Effector memory CD4-positive, alpha-beta T cell (primary cell): Measurements from ENCODE around the gene SLC4A5.

Experiments used
- DNase-seq, 3 donors: peaks; one replicate each; pipeline ENCODE4 v3.0.0-alpha.2; 2020
- H3K27ac ChIP-seq: 2 replicates; pipeline ENCODE4 v1.7.0; 2013; ENCODE audit warnings: mild to moderate bottlenecking, low read length, moderate library complexity; ENCODE audit not compliant: insufficient read depth, poor library complexity, severe bottlenecking
- H3K27me3 ChIP-seq: replicated peaks from 2 replicates; pipeline ENCODE4 v1.7.0; 2013; ENCODE audit warnings: mild to moderate bottlenecking, low read length; ENCODE audit not compliant: insufficient read depth, control insufficient read depth, poor library complexity, severe bottlenecking
- H3K36me3 ChIP-seq: 2 replicates; pipeline ENCODE4 v1.7.0; 2013; ENCODE audit warnings: mild to moderate bottlenecking, low read length, moderate library complexity; ENCODE audit not compliant: control insufficient read depth, insufficient read depth
- H3K4me1 ChIP-seq: 2 replicates; pipeline ENCODE4 v1.7.0; 2013; ENCODE audit warnings: low read length, mild to moderate bottlenecking; ENCODE audit not compliant: control insufficient read depth, insufficient read depth, poor library complexity, severe bottlenecking
- H3K4me3 ChIP-seq: 2 replicates; pipeline ENCODE4 v1.7.0; 2013; ENCODE audit warnings: low read length, low read depth, mild to moderate bottlenecking; ENCODE audit not compliant: insufficient read depth, poor library complexity, severe bottlenecking
- H3K9me3 ChIP-seq: 2 replicates; pipeline ENCODE4 v1.7.0; 2013; ENCODE audit warnings: mild to moderate bottlenecking, low read length, moderate library complexity; ENCODE audit not compliant: control insufficient read depth

The SLC4A5 gene

DNA sequence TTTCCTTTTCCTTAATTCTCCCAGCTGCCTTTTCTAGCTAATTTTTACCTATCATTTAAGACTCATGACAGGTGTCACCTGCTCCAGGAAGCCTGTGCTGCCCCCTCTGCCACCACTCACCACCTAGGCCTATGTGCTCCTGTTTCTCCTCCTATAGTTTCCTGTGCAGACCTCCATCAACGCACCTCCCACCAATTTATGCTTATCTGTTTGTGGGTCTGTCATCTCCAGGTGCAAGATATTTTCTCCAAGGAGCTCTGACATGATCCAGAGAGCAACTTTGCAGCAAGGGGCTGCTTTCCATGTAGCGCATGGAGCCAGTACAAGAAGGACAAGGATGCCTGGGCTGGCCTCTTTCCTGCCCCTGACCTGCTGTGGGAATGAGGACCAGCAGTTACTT is 42.7 kb downstream of the SLC4A5 start:
- Histone ChIP-seq H3K36me3 (no peaks in the 10 kb centered on the region), H3K4me3 (no peak overlapping the region), H3K9me3 (no peaks in the 10 kb centered on the region), H3K27ac (no peak overlapping the region), H3K27me3 (no peaks in the 10 kb centered on the region), H3K4me1 (no peaks in the 10 kb centered on the region)
- no peak for DNase-seq

GRCh38 chr2:74297950-74298349 is 45.3 kb downstream of the SLC4A5 start:
- H3K27me3 ChIP-seq = no peaks in the 10 kb centered on the region
- H3K36me3 ChIP-seq = no peaks in the 10 kb centered on the region
- H3K4me3 ChIP-seq = no peak overlapping the region
- no peak for DNase-seq
- no peaks in the 10 kb centered on the region for H3K9me3 ChIP-seq
- no peak overlapping the region for H3K27ac ChIP-seq
- no peaks in the 10 kb centered on the region for H3K4me1 ChIP-seq

- H3K9me3 ChIP-seq = no peaks in the 10 kb centered on the region
- no peak overlapping the region for H3K4me3 ChIP-seq
- H3K36me3 ChIP-seq = no peaks in the 10 kb centered on the region
- no peak for DNase-seq
- no peak overlapping the region for H3K27ac ChIP-seq
- no peaks in the 10 kb centered on the region for H3K4me1 ChIP-seq
- H3K27me3 ChIP-seq = no peaks in the 10 kb centered on the region
Observed at GRCh38 chr2:74297391-74297790, 45.8 kb downstream of the SLC4A5 start.

DNA sequence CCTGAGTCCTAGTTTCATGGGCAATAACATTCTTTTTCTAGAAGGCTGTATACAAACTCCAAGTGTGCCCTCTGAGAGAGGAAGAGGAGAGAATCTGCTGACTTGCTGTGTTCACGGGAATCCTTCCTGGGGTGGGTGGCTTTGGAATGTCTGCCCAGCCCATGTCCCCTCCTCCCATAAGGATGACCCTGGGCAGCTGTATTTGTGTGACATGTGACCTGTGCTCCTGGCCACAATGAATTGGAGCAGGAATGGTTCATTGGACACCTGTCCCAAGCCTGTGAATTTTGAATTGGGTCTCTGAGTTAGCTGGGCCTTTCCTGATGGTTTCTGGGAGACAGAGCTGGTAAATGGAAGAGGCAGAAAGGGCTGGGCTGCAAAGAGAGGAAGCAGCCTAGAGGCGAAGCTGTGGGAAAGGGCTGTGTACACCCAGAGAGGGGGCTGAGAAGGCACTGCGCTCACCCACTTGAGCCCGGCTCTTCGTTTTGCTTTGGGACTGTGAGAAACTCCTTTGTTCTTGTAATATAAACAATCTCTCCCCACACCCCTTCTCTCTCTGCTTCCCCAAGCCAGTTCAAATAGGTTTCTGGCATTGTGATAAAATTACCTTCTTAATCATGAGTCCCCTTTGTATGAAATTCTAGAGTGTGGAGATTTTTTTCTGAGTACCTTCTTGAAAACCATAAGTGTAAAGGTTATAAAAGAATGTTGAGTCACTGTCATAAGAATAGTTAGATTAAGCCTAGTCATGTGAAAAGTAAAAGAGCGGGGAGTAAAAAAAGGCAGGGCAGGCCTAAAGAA is 49.8 kb downstream of the SLC4A5 start:
- H3K36me3 ChIP-seq = no peaks in the 10 kb centered on the region
- no peak overlapping the region for H3K27ac ChIP-seq
- no peak for DNase-seq

GRCh38 chr2:74292751-74293150 is 50.5 kb downstream of the SLC4A5 start:
- no peaks in the 10 kb centered on the region for H3K9me3 ChIP-seq
- no peaks in the 10 kb centered on the region for H3K27me3 ChIP-seq
- H3K27ac ChIP-seq = no peak overlapping the region

More for the DNA sequence above, 49.8 kb downstream of the SLC4A5 start:
- H3K9me3 ChIP-seq = no peaks in the 10 kb centered on the region
- H3K4me1 ChIP-seq = peaks cover 18% of the 10 kb centered on the region
- H3K4me3 ChIP-seq = no peak overlapping the region
- H3K27me3 ChIP-seq = no peaks in the 10 kb centered on the region

DNA sequence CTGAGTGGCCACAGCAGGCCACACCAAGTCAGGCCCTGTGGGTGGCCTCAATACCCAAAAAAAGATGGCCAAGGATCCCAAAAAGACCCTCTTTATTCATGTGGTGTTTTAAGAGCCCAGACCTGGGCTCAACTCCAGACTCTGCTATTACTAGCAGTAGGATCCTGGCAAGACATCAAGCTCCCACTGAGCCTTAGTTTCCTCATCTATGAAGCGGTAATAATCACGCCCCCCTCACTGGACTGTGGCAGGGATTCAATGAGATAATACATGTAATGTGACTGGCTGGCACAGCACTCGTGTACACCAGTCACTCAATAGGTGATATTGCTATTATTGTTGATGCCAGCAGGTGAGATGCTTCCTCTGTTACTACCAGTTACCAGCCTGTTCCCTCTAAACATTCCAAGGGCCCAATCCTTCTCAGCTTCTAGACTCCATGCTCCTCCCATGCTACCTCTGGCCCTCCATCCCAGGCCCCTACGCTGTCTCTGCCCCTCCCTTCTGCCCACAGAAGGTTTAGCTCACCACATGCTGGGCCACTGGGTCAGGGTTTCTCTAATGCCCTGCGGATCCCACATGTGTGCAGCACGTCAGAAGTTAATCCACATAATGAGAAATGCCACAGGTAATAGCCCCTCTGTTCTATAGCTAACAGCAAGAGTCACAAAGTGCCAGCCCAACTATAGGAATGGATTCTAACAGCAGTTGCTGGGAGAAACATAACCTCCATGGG is 51.2 kb downstream of the SLC4A5 start:
- peaks cover 18% of the 10 kb centered on the region for H3K4me1 ChIP-seq
- H3K36me3 ChIP-seq = no peaks in the 10 kb centered on the region
- no peak overlapping the region for H3K4me3 ChIP-seq
- no peaks in the 10 kb centered on the region for H3K27me3 ChIP-seq
- peak overlapping the region; percentile 60 for H3K27ac ChIP-seq
- no peaks in the 10 kb centered on the region for H3K9me3 ChIP-seq
- no peak for DNase-seq

More at GRCh38 chr2:74292751-74293150, 50.5 kb downstream of the SLC4A5 start:
- Histone ChIP-seq H3K4me3 (no peak overlapping the region), H3K36me3 (no peaks in the 10 kb centered on the region), H3K4me1 (peaks cover 18% of the 10 kb centered on the region)
- no peak for DNase-seq

DNA sequence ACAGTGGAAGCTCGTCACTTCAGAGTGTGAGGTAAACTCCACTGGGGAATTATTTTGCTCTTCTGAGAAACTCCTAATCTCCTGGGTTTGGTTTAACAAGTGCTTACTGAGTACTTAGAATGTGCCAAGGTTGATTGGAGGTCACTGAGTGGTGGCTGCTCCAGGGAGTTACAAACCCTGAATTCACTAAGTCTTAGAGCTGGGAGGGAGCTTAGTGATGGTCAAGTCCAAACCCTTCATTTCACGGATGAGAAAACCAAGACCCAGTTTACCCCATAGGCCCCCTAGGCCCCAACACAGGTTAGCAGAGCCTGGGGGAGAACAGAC is 52.0 kb downstream of the SLC4A5 start:
- no peak for DNase-seq
- H3K36me3 ChIP-seq = no peaks in the 10 kb centered on the region
- H3K27ac ChIP-seq = peak overlapping the region; percentile 60
- peak overlapping the region; percentile 1 for H3K4me3 ChIP-seq
- no peaks in the 10 kb centered on the region for H3K9me3 ChIP-seq
- H3K27me3 ChIP-seq = no peaks in the 10 kb centered on the region
- peaks cover 18% of the 10 kb centered on the region for H3K4me1 ChIP-seq

GRCh38 chr2:74290466-74291217 is 52.6 kb downstream of the SLC4A5 start:
- Histone ChIP-seq H3K4me1 (peaks cover 18% of the 10 kb centered on the region), H3K27ac (peak overlapping the region; percentile 60), H3K36me3 (no peaks in the 10 kb centered on the region), H3K27me3 (no peaks in the 10 kb centered on the region), H3K9me3 (no peaks in the 10 kb centered on the region), H3K4me3 (peak overlapping the region; percentile 1)
- peak; percentile 8 to 27 (median 26) for DNase-seq

GRCh38 chr2:74290066-74290465 is 53.1 kb downstream of the SLC4A5 start:
- Histone ChIP-seq H3K4me1 (peaks cover 18% of the 10 kb centered on the region), H3K27me3 (no peaks in the 10 kb centered on the region), H3K36me3 (no peaks in the 10 kb centered on the region), H3K27ac (peak overlapping the region; percentile 60), H3K9me3 (no peaks in the 10 kb centered on the region), H3K4me3 (no peak overlapping the region)
- no peak for DNase-seq

DNA sequence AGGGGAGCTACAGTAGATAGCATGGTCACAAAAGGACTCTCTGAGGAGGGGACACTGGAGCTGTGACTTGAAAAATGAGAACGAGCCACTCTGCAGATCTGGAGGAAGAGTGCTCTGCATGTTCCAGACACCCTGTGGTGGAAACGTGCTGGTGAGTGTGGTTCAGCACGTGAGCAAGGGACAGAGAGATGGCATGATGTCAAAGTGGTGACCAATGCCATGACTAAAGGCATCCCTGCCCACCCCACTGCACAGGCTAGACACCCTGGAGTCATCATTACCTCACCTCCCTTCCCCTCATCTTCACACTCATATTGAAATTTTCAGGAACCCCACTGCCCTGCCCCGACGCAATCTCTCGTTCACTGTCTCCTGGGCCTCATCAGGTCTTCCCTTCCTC is 56.5 kb downstream of the SLC4A5 start:
- DNase-seq = no peak
- Histone ChIP-seq H3K27ac (no peak overlapping the region), H3K4me3 (no peak overlapping the region), H3K27me3 (no peaks in the 10 kb centered on the region), H3K9me3 (no peaks in the 10 kb centered on the region), H3K4me1 (peaks cover 18% of the 10 kb centered on the region), H3K36me3 (no peaks in the 10 kb centered on the region)
